Measurements from ENCODE around the gene NAA25. TPM values are rescaled to one million over a fixed set of nuclear protein-coding genes. Genes with fewer than 3 reads are reported as not detected.

NAA25 gene
- total and polyA plus RNA-seq, 2 donors (not counting 3 experiments of a cell fraction or from before 2014, with no cell fraction given) = 5.3 to 25.5 TPM

GRCh38 chr12:112126000-112126438 is 17.4 kb upstream of the NAA25 start:
- POLR2A ChIA-PET = interaction anchor here (1.2 to 1.8 kb wide), 3 partner anchors 9 to 19 kb away, joined by 3 to 13 read pairs (median 4); no protein-coding TSS in a partner anchor
- peaks cover 5% of the 10 kb centered on the region for H3K79me2 ChIP-seq (ENCODE audit: control insufficient read depth, insufficient read depth, low read length)
- FAIRE-seq (no peak), DNase-seq (ENCODE audit: low read depth, low spot score) (peak; percentile 43)
- no peaks in the 10 kb centered on the region for H3K9me1 ChIP-seq (replicated peaks; ENCODE audit: control insufficient read depth, extremely low read depth, insufficient read depth, low read length)
- no TSS peak for BruUV-seq (replicated peaks)
- TF ChIP-seq GATA2 (IDR thresholded peaks at IDR 0.05; ENCODE audit: insufficient read depth, insufficient read length, low read depth, low read length) (no peak), MYC (IDR thresholded peaks at IDR 0.05; ENCODE audit: low read depth, low read length) (no peak), POLR2AphosphoS5 (IDR thresholded peaks at IDR 0.05; ENCODE audit: insufficient read depth, low read depth, low read length) (no peak), CTCF (IDR thresholded peaks at IDR 0.05; ENCODE audit: extremely low read depth in 1 of 2, insufficient read depth in 1 of 2, low read depth in 1 of 2, low read length in 2 of 2) (no peak), MAX (IDR thresholded peaks at IDR 0.05; ENCODE audit: insufficient read depth, insufficient read length) (no peak), EZH2 (IDR thresholded peaks at IDR 0.05; ENCODE audit: borderline replicate concordance, low read depth, low read length, severe bottlenecking) (no peak), FOS (IDR thresholded peaks at IDR 0.05; ENCODE audit: borderline replicate concordance, insufficient read depth, low read length) (no peak)
- H3K9me3 ChIP-seq (replicated peaks; ENCODE audit: control insufficient read depth, insufficient read depth, low read length) = no peaks in the 10 kb centered on the region
- CTCF ChIA-PET = interaction anchor here (0.9 to 2.3 kb wide), 3 partner anchors 9 to 134 kb away, joined by 3 to 8 read pairs (median 6); no protein-coding TSS in a partner anchor
- no peak overlapping the region for H3K27ac ChIP-seq (ENCODE audit: insufficient read depth, low read depth, low read length)
- no peaks in the 10 kb centered on the region for H4K20me1 ChIP-seq (replicated peaks; ENCODE audit: control insufficient read depth, extremely low read depth, insufficient read depth, low read length)
- peak overlapping the region; percentile 82 for H3K9ac ChIP-seq (replicated peaks; ENCODE audit: extremely low read depth, insufficient read depth, low read length)
- peak overlapping the region; percentile 44 for H3K4me2 ChIP-seq (ENCODE audit: insufficient read depth, low read length)
- peaks cover 20% of the 10 kb centered on the region for H3K4me1 ChIP-seq (ENCODE audit: control insufficient read depth, extremely low read depth, insufficient read depth, low read length)
- peak overlapping the region; percentile 80 for H2AFZ ChIP-seq (ENCODE audit: low read depth, low read length)
- intact Hi-C loops (cut with micrococcal nuclease) (loop anchor here (1.0 to 2.0 kb wide), 2 partner anchors 10 to 17 kb away; partner anchors contain the start of gene NAA25), dilution Hi-C loops (cut with MboI; ENCODE audit: extremely low pct_ligation_motif_present, low sequenced_read_pairs) (no loop called here)
- peak overlapping the region; percentile 52 to 64 (median 61) for H3K4me3 ChIP-seq (replicated peaks in 1 of 3; ENCODE audit: insufficient read depth in 1 of 3, low read depth in 1 of 3, low read length in 3 of 3)
- H3K36me3 ChIP-seq (ENCODE audit: control insufficient read depth in 2 of 2, extremely low read depth in 1 of 2, insufficient read depth in 2 of 2, low read length in 2 of 2) = no peaks in the 10 kb centered on the region
- H3K27me3 ChIP-seq (ENCODE audit: control insufficient read depth in 2 of 2, insufficient read depth in 2 of 2, low read length in 2 of 2) = peaks cover 0 to 2% of the 10 kb centered on the region in 2 experiments

Measured in endothelial cell of umbilical vein (primary cell).